Esophagus muscularis mucosa (tissue), 4 donors: ENCODE results near the gene FTSJ1. TPM values are rescaled to one million over a fixed set of nuclear protein-coding genes. Genes with fewer than 3 reads are reported as not detected.

Source experiments
- DNase-seq: peaks from one replicate; pipeline ENCODE4 v3.0.0-alpha.2; 2017; ENCODE audit errors: extremely low spot score
- H3K27ac ChIP-seq, 4 donors: fragments of 200-600 bp; sonication (generic); replicated peaks in 1 of 4; 1 replicate in 3 of 4; 2 replicates in 1 of 4; pipeline ENCODE4 v1.5.1; 2016 to 2019; ENCODE audit warnings: mild to moderate bottlenecking in 1 of 4
- H3K27me3 ChIP-seq, 4 donors: fragments of 200-600 bp; sonication (generic); one replicate each; pipeline versions ENCODE4 v1.5.1 to v1.6.0; 2016 to 2019
- H3K36me3 ChIP-seq, 4 donors: fragments of 200-600 bp; sonication (generic); one replicate each; pipeline ENCODE4 v1.5.1; 2016 to 2019
- H3K4me1 ChIP-seq, 4 donors: fragments of 200-600 bp; sonication (generic); one replicate each; pipeline ENCODE4 v1.5.1; 2016 to 2019
- H3K4me3 ChIP-seq, 4 donors: fragments of 200-600 bp; sonication (generic); 1 replicate in 2 of 4; 2 replicates in 2 of 4; pipeline ENCODE4 v1.5.1; 2016 to 2019; ENCODE audit warnings: mild to moderate bottlenecking in 4 of 4, moderate library complexity in 1 of 4
- H3K9me3 ChIP-seq, 4 donors: fragments of 200-600 bp; sonication (generic); 1 replicate in 3 of 4; 2 replicates in 1 of 4; pipeline ENCODE4 v1.5.1; 2016 to 2019
- EP300 ChIP-seq: sonication (generic); formaldehyde crosslinking; IDR thresholded peaks from one replicate; pipeline ENCODE4 v1.6.1; 2017; ENCODE audit warnings: antibody characterized with exemption
- POLR2A ChIP-seq: fragments of 450-650 bp; IDR thresholded peaks from one replicate; pipeline ENCODE4 v1.6.1; 2017; ENCODE audit warnings: antibody characterized with exemption, moderate library complexity, mild to moderate bottlenecking, low read depth
- POLR2AphosphoS5 ChIP-seq, 2 donors: sonication (generic); formaldehyde crosslinking; IDR thresholded peaks; one replicate each; pipeline ENCODE4 v1.6.1; 2017; ENCODE audit warnings: antibody characterized with exemption in 2 of 2
- WGBS: methylation state at CpG from one replicate; pipeline ENCODE4 v1.1.5; 2018; 5-methylcytosine and 5-hydroxymethylcytosine counted together
- intact Hi-C: fragments of 100-400 bp; cut with DNase I; formaldehyde crosslinking; loops from one replicate; pipeline ENCODE4 v1.15.1; 2023
- total RNA-seq, 4 donors: library from RNA; depleted of rRNA; stranded (reverse); fragments of >200 nt; gene quantifications; one replicate each; pipeline versions ENCODE4 v1.1.0 to v1.2.1, GENCODE V29; 2016
- TF ChIP-seq, protein P1 (sequence below), 3 experiments: fragments of 200-600 bp in 2 of 3; fragments of 450-650 bp in 1 of 3; sonication (generic) in 2 of 3; IDR thresholded peaks; one replicate each; pipeline ENCODE4 v1.5.1; 2017 to 2019; ENCODE audit warnings: antibody characterized with exemption in 3 of 3, mild to moderate bottlenecking in 2 of 3, moderate library complexity in 1 of 3

Gene FTSJ1
- total RNA-seq, 4 donors from 2014 or later, result 38.5 to 47.3 (median 43.9) TPM

DNA sequence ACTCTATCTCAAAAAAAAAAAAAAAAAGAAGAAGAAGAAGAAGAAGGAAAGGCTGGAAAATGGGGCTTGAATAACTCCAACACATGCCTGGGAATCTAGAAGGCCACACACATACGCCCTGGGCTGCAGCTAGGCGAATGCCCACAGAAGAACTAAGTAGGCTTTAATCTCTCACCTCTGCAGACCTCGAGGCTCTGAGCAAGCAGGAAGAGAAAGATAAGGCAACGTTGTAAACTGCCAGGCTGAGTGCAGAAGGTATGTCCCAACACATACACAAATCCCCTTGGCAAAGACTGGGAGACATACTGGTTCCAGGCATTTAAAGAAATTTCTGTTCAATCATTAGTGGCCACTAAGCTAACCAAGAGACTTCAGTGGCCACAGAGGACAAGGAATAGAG lies 24.3 kb upstream of the FTSJ1 start:
- Histone ChIP-seq H3K4me3 (no peak overlapping the region), H3K9me3 (no peaks in the 10 kb centered on the region), H3K27ac (no peak overlapping the region), H3K4me1 (no peaks in the 10 kb centered on the region), H3K27me3 (no peaks in the 10 kb centered on the region), H3K36me3 (no peaks in the 10 kb centered on the region)
- intact Hi-C loops, result no loop called here
- 38% methylated on average over 4 of the region's 4 CpGs for WGBS
- no peak for DNase-seq
- TF ChIP-seq EP300 (no peak), POLR2A (no peak), POLR2AphosphoS5 (IDR thresholded peaks at IDR 0.05) (no peak)
- TF ChIP-seq, protein P1, sequence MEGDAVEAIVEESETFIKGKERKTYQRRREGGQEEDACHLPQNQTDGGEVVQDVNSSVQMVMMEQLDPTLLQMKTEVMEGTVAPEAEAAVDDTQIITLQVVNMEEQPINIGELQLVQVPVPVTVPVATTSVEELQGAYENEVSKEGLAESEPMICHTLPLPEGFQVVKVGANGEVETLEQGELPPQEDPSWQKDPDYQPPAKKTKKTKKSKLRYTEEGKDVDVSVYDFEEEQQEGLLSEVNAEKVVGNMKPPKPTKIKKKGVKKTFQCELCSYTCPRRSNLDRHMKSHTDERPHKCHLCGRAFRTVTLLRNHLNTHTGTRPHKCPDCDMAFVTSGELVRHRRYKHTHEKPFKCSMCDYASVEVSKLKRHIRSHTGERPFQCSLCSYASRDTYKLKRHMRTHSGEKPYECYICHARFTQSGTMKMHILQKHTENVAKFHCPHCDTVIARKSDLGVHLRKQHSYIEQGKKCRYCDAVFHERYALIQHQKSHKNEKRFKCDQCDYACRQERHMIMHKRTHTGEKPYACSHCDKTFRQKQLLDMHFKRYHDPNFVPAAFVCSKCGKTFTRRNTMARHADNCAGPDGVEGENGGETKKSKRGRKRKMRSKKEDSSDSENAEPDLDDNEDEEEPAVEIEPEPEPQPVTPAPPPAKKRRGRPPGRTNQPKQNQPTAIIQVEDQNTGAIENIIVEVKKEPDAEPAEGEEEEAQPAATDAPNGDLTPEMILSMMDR (IDR thresholded peaks at IDR 0.05), result no peak

DNA sequence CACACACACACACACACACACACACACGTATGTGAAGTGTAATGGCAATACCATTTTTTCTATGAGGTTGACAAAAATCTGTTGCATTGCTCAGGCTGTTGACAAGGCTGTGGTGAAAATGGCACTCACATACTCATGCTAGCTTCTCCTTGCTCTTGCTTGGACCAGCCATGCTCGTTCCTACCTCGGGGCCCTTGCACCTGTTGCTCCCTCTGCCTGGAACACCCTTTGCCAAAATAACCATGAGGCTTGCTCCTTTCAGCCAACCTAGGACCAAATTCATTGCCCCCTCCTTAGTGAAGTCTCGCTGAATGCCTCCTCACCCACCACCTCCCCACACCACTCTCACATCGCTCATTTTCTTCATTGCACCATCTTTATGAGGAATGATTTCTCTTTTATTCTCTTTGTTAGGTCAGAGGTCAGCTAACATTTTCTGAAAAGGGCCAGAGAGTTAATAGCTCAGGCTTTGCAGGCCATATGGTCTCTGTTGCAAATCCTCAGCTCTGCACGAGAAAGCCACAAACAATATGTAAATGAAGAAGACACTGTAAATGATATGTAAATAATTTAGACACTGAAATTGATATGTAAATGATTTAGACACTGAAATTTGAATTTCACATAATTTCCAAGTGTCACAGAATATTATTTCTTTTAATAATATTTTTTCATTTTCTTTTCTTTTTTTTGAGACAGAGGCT lies 19.2 kb upstream of the FTSJ1 start:
- DNase-seq, result no peak
- 83% methylated on average over 6 of the region's 6 CpGs for WGBS
- Histone ChIP-seq H3K36me3 (no peaks in the 10 kb centered on the region), H3K27ac (no peak overlapping the region), H3K9me3 (no peaks in the 10 kb centered on the region), H3K4me3 (no peak overlapping the region), H3K4me1 (no peaks in the 10 kb centered on the region), H3K27me3 (no peaks in the 10 kb centered on the region)
- TF ChIP-seq, protein P1 (IDR thresholded peaks at IDR 0.05), result no peak
- TF ChIP-seq POLR2AphosphoS5 (IDR thresholded peaks at IDR 0.05), result no peak
- no peak for TF ChIP-seq EP300
- TF ChIP-seq POLR2A, result no peak
- intact Hi-C loops, result no loop called here

DNA sequence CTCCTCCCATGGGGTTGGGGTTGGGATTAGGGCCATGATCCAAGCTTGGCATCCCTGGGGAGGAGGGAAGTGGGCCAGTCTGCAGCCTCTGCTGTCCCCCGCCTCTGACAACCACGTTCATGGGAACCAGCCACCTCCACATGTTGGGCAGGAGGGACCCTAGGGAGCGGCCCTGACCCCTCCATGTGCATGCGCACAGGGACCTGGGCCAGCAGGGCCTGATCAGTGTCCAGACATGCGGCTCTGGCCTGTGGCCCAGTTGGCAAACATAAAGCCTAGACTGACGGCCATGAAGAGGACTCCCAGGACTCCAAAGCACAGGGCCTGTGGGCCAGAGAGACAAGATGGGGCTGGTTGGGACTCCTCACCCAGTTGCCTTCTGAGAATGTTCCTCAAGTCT lies 17.3 kb upstream of the FTSJ1 start:
- TF ChIP-seq POLR2A, result no peak
- no peaks in the 10 kb centered on the region for H3K9me3 ChIP-seq
- 46% methylated on average over 2 of the region's 6 CpGs for WGBS
- H3K36me3 ChIP-seq, result no peaks in the 10 kb centered on the region
- DNase-seq, result no peak
- no peaks in the 10 kb centered on the region for H3K4me1 ChIP-seq
- H3K4me3 ChIP-seq, result no peak overlapping the region
- no peaks in the 10 kb centered on the region for H3K27me3 ChIP-seq
- intact Hi-C loops, result no loop called here
- no peak overlapping the region for H3K27ac ChIP-seq

DNA sequence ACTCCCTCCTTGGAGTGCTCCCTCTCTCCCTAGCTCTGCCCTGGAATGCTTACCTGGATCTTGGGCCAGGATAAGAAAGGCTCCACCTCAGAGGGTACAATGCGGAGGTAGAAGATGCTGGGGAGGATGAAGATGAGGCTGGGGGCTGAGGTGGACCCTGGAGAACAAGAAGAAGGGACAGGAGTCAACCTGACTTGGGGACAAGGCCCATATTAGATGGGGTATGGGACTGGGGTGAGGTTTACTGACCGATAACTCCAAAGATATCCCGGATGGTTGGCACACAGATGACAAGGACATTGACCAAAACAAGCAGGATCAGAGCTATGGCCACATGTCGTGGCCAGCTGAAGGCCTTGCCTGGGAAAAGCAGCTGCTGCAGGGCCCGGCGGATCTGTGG lies 16.5 kb upstream of the FTSJ1 start:
- Histone ChIP-seq H3K36me3 (no peaks in the 10 kb centered on the region), H3K4me3 (no peak overlapping the region), H3K27ac (no peak overlapping the region), H3K4me1 (no peaks in the 10 kb centered on the region), H3K9me3 (no peaks in the 10 kb centered on the region), H3K27me3 (no peaks in the 10 kb centered on the region)
- 82% methylated on average over 3 of the region's 6 CpGs for WGBS
- TF ChIP-seq EP300 (no peak), POLR2AphosphoS5 (IDR thresholded peaks at IDR 0.05) (no peak), POLR2A (no peak)
- TF ChIP-seq, protein P1 (IDR thresholded peaks at IDR 0.05), result no peak
- no peak for DNase-seq
- intact Hi-C loops, result no loop called here

DNA sequence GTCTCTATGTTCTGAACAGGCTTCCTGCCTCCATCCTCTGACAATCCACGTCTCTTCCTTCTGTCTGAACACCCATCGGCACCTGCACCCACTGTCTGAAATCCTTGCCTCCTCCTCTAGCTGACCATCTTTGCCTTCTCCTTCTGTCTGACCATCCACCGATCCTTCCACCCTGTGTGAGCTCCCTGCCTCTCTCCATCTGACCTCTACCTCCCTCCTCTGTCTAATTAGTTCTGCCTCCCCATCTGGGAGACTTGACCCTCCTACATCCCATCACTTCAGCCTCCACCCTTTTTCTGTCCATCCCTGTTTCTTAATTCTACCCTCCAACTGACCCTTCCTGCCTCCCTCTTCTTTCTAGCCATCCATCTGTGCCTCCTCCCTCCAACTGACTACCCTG lies 16.0 kb upstream of the FTSJ1 start:
- Histone ChIP-seq H3K9me3 (no peaks in the 10 kb centered on the region), H3K4me1 (no peaks in the 10 kb centered on the region), H3K36me3 (no peaks in the 10 kb centered on the region), H3K4me3 (no peak overlapping the region), H3K27me3 (no peaks in the 10 kb centered on the region), H3K27ac (no peak overlapping the region)
- no peak for DNase-seq
- TF ChIP-seq, protein P1 (IDR thresholded peaks at IDR 0.05), result no peak
- TF ChIP-seq POLR2A (no peak), POLR2AphosphoS5 (IDR thresholded peaks at IDR 0.05) (no peak), EP300 (no peak)
- 83% methylated on average over 3 of the region's 3 CpGs for WGBS
- intact Hi-C loops, result no loop called here
